ENCODE data around the gene YARS1. TPM values are rescaled to one million over a fixed set of nuclear protein-coding genes. Genes with fewer than 3 reads are reported as not detected.

The YARS1 gene
- total and polyA plus RNA-seq, 2 experiments from 2014 or later: 134 to 182 TPM

DNA sequence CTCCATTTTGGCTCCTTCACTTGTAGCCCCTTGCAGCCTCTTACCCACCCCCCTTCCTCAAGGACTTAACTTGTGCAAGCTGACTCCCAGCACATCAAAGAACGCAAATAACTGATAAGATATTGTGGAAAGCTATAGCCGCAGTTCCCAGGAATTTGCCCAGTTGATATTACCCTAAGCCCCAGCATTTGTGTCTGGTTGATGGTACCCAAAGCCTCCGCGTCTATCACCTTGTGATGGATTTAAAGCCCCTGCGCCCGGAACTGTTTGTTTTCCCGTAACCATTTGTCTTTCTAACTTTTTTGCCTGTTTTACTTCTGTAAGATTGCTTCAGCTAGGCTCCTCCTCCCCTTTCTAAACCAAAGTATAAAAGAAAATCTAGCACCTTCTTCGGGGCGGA is 5.9 kb downstream of the YARS1 start (continued):
- TF ChIP-seq, protein P1, sequence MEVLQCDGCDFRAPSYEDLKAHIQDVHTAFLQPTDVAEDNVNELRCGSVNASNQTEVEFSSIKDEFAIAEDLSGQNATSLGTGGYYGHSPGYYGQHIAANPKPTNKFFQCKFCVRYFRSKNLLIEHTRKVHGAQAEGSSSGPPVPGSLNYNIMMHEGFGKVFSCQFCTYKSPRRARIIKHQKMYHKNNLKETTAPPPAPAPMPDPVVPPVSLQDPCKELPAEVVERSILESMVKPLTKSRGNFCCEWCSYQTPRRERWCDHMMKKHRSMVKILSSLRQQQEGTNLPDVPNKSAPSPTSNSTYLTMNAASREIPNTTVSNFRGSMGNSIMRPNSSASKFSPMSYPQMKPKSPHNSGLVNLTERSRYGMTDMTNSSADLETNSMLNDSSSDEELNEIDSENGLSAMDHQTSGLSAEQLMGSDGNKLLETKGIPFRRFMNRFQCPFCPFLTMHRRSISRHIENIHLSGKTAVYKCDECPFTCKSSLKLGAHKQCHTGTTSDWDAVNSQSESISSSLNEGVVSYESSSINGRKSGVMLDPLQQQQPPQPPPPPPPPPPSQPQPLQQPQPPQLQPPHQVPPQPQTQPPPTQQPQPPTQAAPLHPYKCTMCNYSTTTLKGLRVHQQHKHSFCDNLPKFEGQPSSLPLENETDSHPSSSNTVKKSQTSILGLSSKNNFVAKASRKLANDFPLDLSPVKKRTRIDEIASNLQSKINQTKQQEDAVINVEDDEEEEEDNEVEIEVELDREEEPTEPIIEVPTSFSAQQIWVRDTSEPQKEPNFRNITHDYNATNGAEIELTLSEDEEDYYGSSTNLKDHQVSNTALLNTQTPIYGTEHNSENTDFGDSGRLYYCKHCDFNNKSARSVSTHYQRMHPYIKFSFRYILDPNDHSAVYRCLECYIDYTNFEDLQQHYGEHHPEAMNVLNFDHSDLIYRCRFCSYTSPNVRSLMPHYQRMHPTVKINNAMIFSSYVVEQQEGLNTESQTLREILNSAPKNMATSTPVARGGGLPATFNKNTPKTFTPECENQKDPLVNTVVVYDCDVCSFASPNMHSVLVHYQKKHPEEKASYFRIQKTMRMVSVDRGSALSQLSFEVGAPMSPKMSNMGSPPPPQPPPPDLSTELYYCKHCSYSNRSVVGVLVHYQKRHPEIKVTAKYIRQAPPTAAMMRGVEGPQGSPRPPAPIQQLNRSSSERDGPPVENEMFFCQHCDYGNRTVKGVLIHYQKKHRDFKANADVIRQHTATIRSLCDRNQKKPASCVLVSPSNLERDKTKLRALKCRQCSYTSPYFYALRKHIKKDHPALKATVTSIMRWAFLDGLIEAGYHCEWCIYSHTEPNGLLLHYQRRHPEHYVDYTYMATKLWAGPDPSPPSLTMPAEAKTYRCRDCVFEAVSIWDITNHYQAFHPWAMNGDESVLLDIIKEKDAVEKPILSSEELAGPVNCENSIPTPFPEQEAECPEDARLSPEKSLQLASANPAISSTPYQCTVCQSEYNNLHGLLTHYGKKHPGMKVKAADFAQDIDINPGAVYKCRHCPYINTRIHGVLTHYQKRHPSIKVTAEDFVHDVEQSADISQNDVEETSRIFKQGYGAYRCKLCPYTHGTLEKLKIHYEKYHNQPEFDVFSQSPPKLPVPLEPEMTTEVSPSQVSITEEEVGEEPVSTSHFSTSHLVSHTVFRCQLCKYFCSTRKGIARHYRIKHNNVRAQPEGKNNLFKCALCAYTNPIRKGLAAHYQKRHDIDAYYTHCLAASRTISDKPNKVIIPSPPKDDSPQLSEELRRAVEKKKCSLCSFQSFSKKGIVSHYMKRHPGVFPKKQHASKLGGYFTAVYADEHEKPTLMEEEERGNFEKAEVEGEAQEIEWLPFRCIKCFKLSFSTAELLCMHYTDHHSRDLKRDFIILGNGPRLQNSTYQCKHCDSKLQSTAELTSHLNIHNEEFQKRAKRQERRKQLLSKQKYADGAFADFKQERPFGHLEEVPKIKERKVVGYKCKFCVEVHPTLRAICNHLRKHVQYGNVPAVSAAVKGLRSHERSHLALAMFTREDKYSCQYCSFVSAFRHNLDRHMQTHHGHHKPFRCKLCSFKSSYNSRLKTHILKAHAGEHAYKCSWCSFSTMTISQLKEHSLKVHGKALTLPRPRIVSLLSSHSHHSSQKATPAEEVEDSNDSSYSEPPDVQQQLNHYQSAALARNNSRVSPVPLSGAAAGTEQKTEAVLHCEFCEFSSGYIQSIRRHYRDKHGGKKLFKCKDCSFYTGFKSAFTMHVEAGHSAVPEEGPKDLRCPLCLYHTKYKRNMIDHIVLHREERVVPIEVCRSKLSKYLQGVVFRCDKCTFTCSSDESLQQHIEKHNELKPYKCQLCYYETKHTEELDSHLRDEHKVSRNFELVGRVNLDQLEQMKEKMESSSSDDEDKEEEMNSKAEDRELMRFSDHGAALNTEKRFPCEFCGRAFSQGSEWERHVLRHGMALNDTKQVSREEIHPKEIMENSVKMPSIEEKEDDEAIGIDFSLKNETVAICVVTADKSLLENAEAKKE (CRISPR knock-in tag; IDR thresholded peaks at IDR 0.05): no peak
- TF ChIP-seq POLR2AphosphoS5 (IDR thresholded peaks at IDR 0.05; ENCODE audit: low read depth) (no peak), EZH2phosphoT487 (IDR thresholded peaks at IDR 0.05; ENCODE audit: unreplicated experiment) (no peak)

DNA sequence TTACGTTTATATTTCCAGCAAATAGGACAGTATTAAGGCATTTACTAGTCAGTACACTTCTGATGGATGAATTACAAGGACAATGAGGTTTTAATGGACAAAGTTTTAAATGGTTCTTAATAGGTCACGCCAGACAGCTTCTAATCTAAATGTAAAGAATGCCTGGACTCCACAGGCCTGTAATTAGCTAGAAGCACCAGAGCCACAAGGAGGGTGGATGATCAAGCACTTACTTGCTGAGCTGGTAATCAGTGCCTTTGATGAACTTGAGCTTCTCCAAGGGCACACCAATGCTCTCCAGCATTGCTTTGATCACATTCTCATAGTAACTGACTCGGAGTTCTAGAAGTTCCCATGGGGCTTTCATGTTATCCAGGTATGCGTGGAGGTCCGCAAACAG is 6.8 kb downstream of the YARS1 start:
- no peak overlapping the region for H2AFZ ChIP-seq
- no peak overlapping the region for H3K27ac ChIP-seq (ENCODE audit: low read depth)
- H3K4me1 Mint-ChIP-seq: peaks cover 36% of the 10 kb centered on the region
- H3F3A ChIP-seq (replicated peaks; ENCODE audit: low read depth): peaks cover 9% of the 10 kb centered on the region
- peaks cover 92% of the 10 kb centered on the region for H3K36me3 Mint-ChIP-seq (ENCODE audit: low read depth)
- no peak overlapping the region for H3K4me3 ChIP-seq
- TF ChIP-seq, protein P1 (CRISPR knock-in tag; IDR thresholded peaks at IDR 0.05): no peak
- TF ChIP-seq POLR2AphosphoS5 (IDR thresholded peaks at IDR 0.05; ENCODE audit: low read depth): no peak
- no peak for TF ChIP-seq JUNB (IDR thresholded peaks at IDR 0.05; ENCODE audit: unreplicated experiment)
- no peak for TF ChIP-seq ZNF331 (CRISPR knock-in tag; IDR thresholded peaks at IDR 0.05; ENCODE audit: low read depth)
- TF ChIP-seq STAT1 (IDR thresholded peaks at IDR 0.05; ENCODE audit: unreplicated experiment): no peak
- TF ChIP-seq, protein P2, sequence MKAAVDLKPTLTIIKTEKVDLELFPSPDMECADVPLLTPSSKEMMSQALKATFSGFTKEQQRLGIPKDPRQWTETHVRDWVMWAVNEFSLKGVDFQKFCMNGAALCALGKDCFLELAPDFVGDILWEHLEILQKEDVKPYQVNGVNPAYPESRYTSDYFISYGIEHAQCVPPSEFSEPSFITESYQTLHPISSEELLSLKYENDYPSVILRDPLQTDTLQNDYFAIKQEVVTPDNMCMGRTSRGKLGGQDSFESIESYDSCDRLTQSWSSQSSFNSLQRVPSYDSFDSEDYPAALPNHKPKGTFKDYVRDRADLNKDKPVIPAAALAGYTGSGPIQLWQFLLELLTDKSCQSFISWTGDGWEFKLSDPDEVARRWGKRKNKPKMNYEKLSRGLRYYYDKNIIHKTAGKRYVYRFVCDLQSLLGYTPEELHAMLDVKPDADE (IDR thresholded peaks at IDR 0.05): no peak
- H3K4me1 ChIP-seq (ENCODE audit: insufficient read depth): peaks cover 32% of the 10 kb centered on the region
- H3K27ac Mint-ChIP-seq: no peak overlapping the region
- peaks cover 66% of the 10 kb centered on the region for H4K20me1 ChIP-seq (replicated peaks; ENCODE audit: insufficient read depth)
- peaks cover 100% of the 10 kb centered on the region for H3K79me2 ChIP-seq (replicated peaks; ENCODE audit: insufficient read depth)
- H3K36me3 ChIP-seq (ENCODE audit: insufficient read depth): peaks cover 66% of the 10 kb centered on the region
- H3K9me2 ChIP-seq (ENCODE audit: insufficient read depth): no peaks in the 10 kb centered on the region
- peaks cover 2% of the 10 kb centered on the region for H3K27me3 Mint-ChIP-seq (ENCODE audit: insufficient read depth, low read depth, poor library complexity)
- no peak overlapping the region for H3K4me2 ChIP-seq
- H3K4me3 Mint-ChIP-seq: no peak overlapping the region
- H3K9me3 Mint-ChIP-seq: no peaks in the 10 kb centered on the region; the same call in 2 of the 3 replicates
- DNase-seq (ENCODE audit: low spot score): no peak
- no peaks in the 10 kb centered on the region for H3K27me3 ChIP-seq (ENCODE audit: insufficient read depth)
- ATAC-seq: no peak
